Activated CD4-positive, alpha-beta memory T cell treated with anti-CD3 and anti-CD28 coated beads, Interleukin-2, amount 10 ng/mL, durations not matched to agents 7 days and 5 days (primary cell): Measurements from ENCODE around the gene PTGIS. TPM values are rescaled to one million over a fixed set of nuclear protein-coding genes. Genes with fewer than 3 reads are reported as not detected.

ENCODE experiments used
- CTCF ChIA-PET: fragments of 350-600 bp; sonication (Branson Sonifier 250); formaldehyde crosslinking; loops from one replicate; lab custom pipeline; 2021; ENCODE audit warnings: antibody characterized with exemption, inconsistent platforms; lab: Charles Lee
- POLR2A ChIA-PET: fragments of 350-600 bp; sonication (Branson Sonifier 250); formaldehyde crosslinking; loops from one replicate; lab custom pipeline; 2021; ENCODE audit warnings: antibody characterized with exemption; lab: Charles Lee
- DNase-seq: peaks from one replicate; pipeline ENCODE4 v3.0.0-alpha.2; 2020
- H3K27ac Mint-ChIP-seq: one replicate; pipeline ENCODE4 v1.8.0; 2021; ENCODE audit warnings: mild to moderate bottlenecking, mixed read lengths
- H3K27me3 Mint-ChIP-seq: one replicate; pipeline ENCODE4 v1.8.0; 2021; ENCODE audit warnings: mixed read lengths
- H3K36me3 Mint-ChIP-seq: one replicate; pipeline ENCODE4 v1.8.0; 2021; ENCODE audit warnings: low read depth, mixed read lengths
- H3K4me1 Mint-ChIP-seq: one replicate; pipeline ENCODE4 v1.8.0; 2021; ENCODE audit warnings: mixed read lengths
- H3K4me3 Mint-ChIP-seq: one replicate; pipeline ENCODE4 v1.8.0; 2021; ENCODE audit warnings: mild to moderate bottlenecking, mixed read lengths
- H3K9me3 Mint-ChIP-seq: one replicate; pipeline ENCODE4 v1.8.0; 2021; ENCODE audit warnings: mixed read lengths
- total RNA-seq, 2 experiments: library from RNA; stranded (reverse); gene quantifications; one replicate each; pipeline ENCODE4 v1.2.3, GENCODE V29; 2021

The PTGIS gene
- total RNA-seq, 2 experiments from 2014 or later = 1.6 to 2.8 TPM

- CTCF ChIA-PET = no interaction called here
Measured at GRCh38 chr20:49461894-49462620, 105.9 kb downstream of the PTGIS start.

GRCh38 chr20:49460916-49461315 is 107.0 kb downstream of the PTGIS start:
- POLR2A ChIA-PET = no interaction called here

More at GRCh38 chr20:49461894-49462620, 105.9 kb downstream of the PTGIS start:
- POLR2A ChIA-PET = interaction anchor here (0.7 kb wide), 1 partner anchor 17 kb away, joined by 3 read pairs; no protein-coding TSS in a partner anchor
- no peaks in the 10 kb centered on the region for H3K4me1 Mint-ChIP-seq
- no peak overlapping the region for H3K27ac Mint-ChIP-seq
- H3K9me3 Mint-ChIP-seq = no peaks in the 10 kb centered on the region
- no peaks in the 10 kb centered on the region for H3K36me3 Mint-ChIP-seq
- no peak overlapping the region for H3K4me3 Mint-ChIP-seq
- peaks cover 35% of the 10 kb centered on the region for H3K27me3 Mint-ChIP-seq
- no peak for DNase-seq

GRCh38 chr20:49460131-49460530 is 107.8 kb downstream of the PTGIS start:
- no peaks in the 10 kb centered on the region for H3K36me3 Mint-ChIP-seq
- CTCF ChIA-PET = no interaction called here
- H3K4me1 Mint-ChIP-seq = no peaks in the 10 kb centered on the region
- no peak overlapping the region for H3K4me3 Mint-ChIP-seq
- no peaks in the 10 kb centered on the region for H3K9me3 Mint-ChIP-seq
- POLR2A ChIA-PET = no interaction called here
- peaks cover 34% of the 10 kb centered on the region for H3K27me3 Mint-ChIP-seq
- no peak for DNase-seq
- no peak overlapping the region for H3K27ac Mint-ChIP-seq

More at GRCh38 chr20:49460916-49461315, 107.0 kb downstream of the PTGIS start:
- no peak overlapping the region for H3K27ac Mint-ChIP-seq
- CTCF ChIA-PET = no interaction called here
- H3K4me3 Mint-ChIP-seq = no peak overlapping the region
- no peaks in the 10 kb centered on the region for H3K4me1 Mint-ChIP-seq
- H3K9me3 Mint-ChIP-seq = no peaks in the 10 kb centered on the region
- peaks cover 35% of the 10 kb centered on the region for H3K27me3 Mint-ChIP-seq
- H3K36me3 Mint-ChIP-seq = no peaks in the 10 kb centered on the region
- DNase-seq = no peak

- Mint-ChIP-seq H3K4me3 (no peak overlapping the region), H3K36me3 (no peaks in the 10 kb centered on the region), H3K27ac (no peak overlapping the region), H3K4me1 (no peaks in the 10 kb centered on the region), H3K9me3 (no peaks in the 10 kb centered on the region), H3K27me3 (peaks cover 35% of the 10 kb centered on the region)
- DNase-seq = no peak
- POLR2A ChIA-PET = no interaction called here
- CTCF ChIA-PET = no interaction called here
Measured at GRCh38 chr20:49459684-49460083, 108.3 kb downstream of the PTGIS start.

GRCh38 chr20:49457444-49457843 is 110.5 kb downstream of the PTGIS start:
- Mint-ChIP-seq H3K9me3 (no peaks in the 10 kb centered on the region), H3K4me3 (no peak overlapping the region), H3K27me3 (peaks cover 33% of the 10 kb centered on the region), H3K36me3 (no peaks in the 10 kb centered on the region), H3K4me1 (no peaks in the 10 kb centered on the region), H3K27ac (no peak overlapping the region)
- POLR2A ChIA-PET = no interaction called here
- CTCF ChIA-PET = no interaction called here
- DNase-seq = no peak

GRCh38 chr20:49456646-49457045 is 111.3 kb downstream of the PTGIS start:
- ChIA-PET POLR2A (no interaction called here), CTCF (no interaction called here)
- H3K4me3 Mint-ChIP-seq = no peak overlapping the region
- H3K27ac Mint-ChIP-seq = no peak overlapping the region
- DNase-seq = no peak
- no peaks in the 10 kb centered on the region for H3K9me3 Mint-ChIP-seq
- no peaks in the 10 kb centered on the region for H3K4me1 Mint-ChIP-seq
- peaks cover 27% of the 10 kb centered on the region for H3K27me3 Mint-ChIP-seq
- no peaks in the 10 kb centered on the region for H3K36me3 Mint-ChIP-seq

GRCh38 chr20:49455691-49456090 is 112.2 kb downstream of the PTGIS start:
- no peaks in the 10 kb centered on the region for H3K36me3 Mint-ChIP-seq
- H3K27me3 Mint-ChIP-seq = peaks cover 26% of the 10 kb centered on the region
- H3K27ac Mint-ChIP-seq = no peak overlapping the region
- POLR2A ChIA-PET = no interaction called here
- CTCF ChIA-PET = no interaction called here
- H3K4me3 Mint-ChIP-seq = no peak overlapping the region
- DNase-seq = no peak
- H3K9me3 Mint-ChIP-seq = no peaks in the 10 kb centered on the region
- H3K4me1 Mint-ChIP-seq = no peaks in the 10 kb centered on the region

Other genes with a start within 250 kb of the PTGIS start
- gene KCNB1, start 85.5 kb downstream of the PTGIS start, total RNA-seq = under 1 TPM in 1 of 2 experiments, not detected in 1; 0.05 TPM
- 10 to 100 TPM; 21.6 to 22.4 TPM for gene B4GALT5, start 145.7 kb upstream of the PTGIS start, total RNA-seq
- 10 to 100 TPM; 18.0 to 21.0 TPM for gene SLC9A8, start 244.7 kb upstream of the PTGIS start, total RNA-seq